A673 (cell line): ENCODE results near the gene LHPP.

Experiments used
- CTCF ChIP-seq: fragments of 300-800, 200-600 bp; sonication (generic); conservative IDR thresholded peaks from 2 replicates; pipeline ENCODE4 v1.5.1; 2017; ENCODE audit warnings: low read depth, mild to moderate bottlenecking, antibody characterized with exemption, low read length, moderate library complexity, mixed read lengths
- EZH2 ChIP-seq: fragments of 200-600 bp; sonication (generic); IDR thresholded peaks from 2 replicates; pipeline ENCODE4 v1.6.1; 2017; ENCODE audit warnings: borderline replicate concordance, low read depth, mild to moderate bottlenecking, mixed read lengths, antibody characterized with exemption, low read length; ENCODE audit not compliant: poor library complexity, severe bottlenecking

- no peak for TF ChIP-seq CTCF
- no peak for TF ChIP-seq EZH2
Measured at GRCh38 chr10:124575107-124576035, 113.7 kb downstream of the LHPP start.
